ENCODE data around the gene GFPT1.

GFPT1 gene

GRCh38 chr2:69311024-69311416 lies 76.0 kb downstream of the GFPT1 start:
- DNase-seq: no peak

GRCh38 chr2:69310111-69311023 lies 76.7 kb downstream of the GFPT1 start:
- no peak for DNase-seq

GRCh38 chr2:69309351-69310110 lies 77.5 kb downstream of the GFPT1 start:
- no peak for DNase-seq

- DNase-seq: no peak
Measured at GRCh38 chr2:69308338-69308737, 78.7 kb downstream of the GFPT1 start.

GRCh38 chr2:69307579-69308064 lies 79.4 kb downstream of the GFPT1 start:
- DNase-seq: no peak

GRCh38 chr2:69306822-69307578 lies 80.0 kb downstream of the GFPT1 start:
- peak; percentile 67 for DNase-seq

- DNase-seq: no peak
Measured at GRCh38 chr2:69306393-69306821, 80.6 kb downstream of the GFPT1 start.

- DNase-seq: no peak
Measured at GRCh38 chr2:69305712-69306392, 81.2 kb downstream of the GFPT1 start.

GRCh38 chr2:69305166-69305565 lies 81.9 kb downstream of the GFPT1 start:
- no peak for DNase-seq

- no peak for DNase-seq
Measured at GRCh38 chr2:69304656-69305055, 82.4 kb downstream of the GFPT1 start.

- no peak for DNase-seq
Measured at GRCh38 chr2:69300650-69301049, 86.4 kb downstream of the GFPT1 start.

GRCh38 chr2:69299772-69300516 lies 87.1 kb downstream of the GFPT1 start:
- DNase-seq: no peak

GRCh38 chr2:69298862-69299261 lies 88.2 kb downstream of the GFPT1 start:
- DNase-seq: no peak

- DNase-seq: no peak
Measured at GRCh38 chr2:69298261-69298660, 88.8 kb downstream of the GFPT1 start.

- no peak for DNase-seq
Measured at GRCh38 chr2:69297216-69297615, 89.8 kb downstream of the GFPT1 start.

- DNase-seq: no peak
Measured at GRCh38 chr2:69296421-69296820, 90.6 kb downstream of the GFPT1 start.

GRCh38 chr2:69292256-69292655 lies 94.8 kb downstream of the GFPT1 start:
- no peak for DNase-seq

- no peak for DNase-seq
Measured at GRCh38 chr2:69291721-69292120, 95.3 kb downstream of the GFPT1 start.

GRCh38 chr2:69291004-69291650 lies 95.9 kb downstream of the GFPT1 start:
- no peak for DNase-seq

GRCh38 chr2:69288429-69288828 lies 98.6 kb downstream of the GFPT1 start:
- no peak for DNase-seq

- no peak for DNase-seq
Measured at GRCh38 chr2:69287544-69287943, 99.5 kb downstream of the GFPT1 start.

All from activated CD4-positive, alpha-beta T cell treated with anti-CD3 and anti-CD28 coated beads, Interleukin-2, amount 50 U/mL, for 16 hours (primary cell).